Measurements from ENCODE around the gene KRTAP10-4. TPM values are rescaled to one million over a fixed set of nuclear protein-coding genes. Genes with fewer than 3 reads are reported as not detected.
A peak's percentile ranks its signal among the peaks of the same experiment; 100 is the strongest.
"Not testable (repeated sequence)": the region's sequence is repeated elsewhere in the genome, so short reads cannot be mapped to it uniquely, and the experiment has no call there.

The KRTAP10-4 gene
- total RNA-seq, 2 experiments from 2014 or later = not detected

GRCh38 chr21:44557491-44558328 lies 15.8 kb upstream of the KRTAP10-4 start:
- CTCF ChIA-PET = no interaction called here
- H3K9me3 Mint-ChIP-seq (ENCODE audit: low read depth) = peaks cover 2% of the 10 kb centered on the region
- H3K27me3 Mint-ChIP-seq = peaks cover 17% of the 10 kb centered on the region
- no peaks in the 10 kb centered on the region for H3K4me1 Mint-ChIP-seq
- H3K36me3 Mint-ChIP-seq = peaks cover 6% of the 10 kb centered on the region
- DNase-seq (peak; percentile 25), ATAC-seq (no peak)
- H3K4me3 Mint-ChIP-seq = no peak overlapping the region
- no peak overlapping the region for H3K27ac Mint-ChIP-seq

GRCh38 chr21:44558329-44558675 lies 15.2 kb upstream of the KRTAP10-4 start:
- H3K4me1 Mint-ChIP-seq; ATAC-seq; H3K9me3 Mint-ChIP-seq (ENCODE audit: low read depth); H3K27ac Mint-ChIP-seq; H3K36me3 Mint-ChIP-seq; H3K4me3 Mint-ChIP-seq; CTCF ChIA-PET: not testable (repeated sequence)
- H3K27me3 Mint-ChIP-seq = peaks cover 17% of the 10 kb centered on the region
- DNase-seq = peak; percentile 15

- CTCF ChIA-PET = no interaction called here
- DNase-seq (peak; percentile 16), ATAC-seq (no peak)
- Mint-ChIP-seq H3K4me3 (no peak within 1 kb of the TSS), H3K9me3 (ENCODE audit: low read depth) (peaks cover 2% of the 10 kb centered on the region), H3K27me3 (peaks cover 17% of the 10 kb centered on the region), H3K4me1 (no peaks in the 10 kb centered on the region), H3K36me3 (peaks cover 8% of the 10 kb centered on the region), H3K27ac (no peak within 1 kb of the TSS)
These were observed 14.8 kb upstream of the KRTAP10-4 start, which contains the start of gene KRTAP10-3 for GRCh38 chr21:44558695-44559094. TSS of gene KRTAP10-3 (minus strand) at chr21:44558795. CDS start at chr21:44558715, 80 bp downstream.

GRCh38 chr21:44564099-44564498 lies 9.4 kb upstream of the KRTAP10-4 start:
- CTCF ChIA-PET = no interaction called here
- ATAC-seq (no peak), DNase-seq (no peak)
- H3K27ac Mint-ChIP-seq = no peak overlapping the region
- peaks cover 10% of the 10 kb centered on the region for H3K36me3 Mint-ChIP-seq
- H3K9me3 Mint-ChIP-seq (ENCODE audit: low read depth) = peaks cover 2% of the 10 kb centered on the region
- peaks cover 12% of the 10 kb centered on the region for H3K4me1 Mint-ChIP-seq
- no peak overlapping the region for H3K4me3 Mint-ChIP-seq
- H3K27me3 Mint-ChIP-seq = peaks cover 17% of the 10 kb centered on the region

- H3K4me1 Mint-ChIP-seq = peaks cover 12% of the 10 kb centered on the region
- H3K9me3 Mint-ChIP-seq (ENCODE audit: low read depth) = peaks cover under 1% of the 10 kb centered on the region
- peaks cover 17% of the 10 kb centered on the region for H3K27me3 Mint-ChIP-seq
- DNase-seq = no peak
- peak; percentile 67 for ATAC-seq
- H3K36me3 Mint-ChIP-seq = peaks cover 9% of the 10 kb centered on the region
- peak overlapping the region; percentile 84 for H3K27ac Mint-ChIP-seq
- peak overlapping the region; percentile 44 for H3K4me3 Mint-ChIP-seq
- CTCF ChIA-PET = no interaction called here
These were observed 8.5 kb upstream of the KRTAP10-4 start for GRCh38 chr21:44564886-44565598.

- H3K27ac Mint-ChIP-seq = no peak overlapping the region
- H3K4me3 Mint-ChIP-seq = no peak overlapping the region
- peaks cover 5% of the 10 kb centered on the region for H3K27me3 Mint-ChIP-seq
- CTCF ChIA-PET = no interaction called here
- ATAC-seq = no peak
- peaks cover 12% of the 10 kb centered on the region for H3K4me1 Mint-ChIP-seq
- no peaks in the 10 kb centered on the region for H3K9me3 Mint-ChIP-seq (ENCODE audit: low read depth)
- no peak for DNase-seq
- H3K36me3 Mint-ChIP-seq = peaks cover 9% of the 10 kb centered on the region
These were observed 7.1 kb upstream of the KRTAP10-4 start for GRCh38 chr21:44566403-44566802.

GRCh38 chr21:44567481-44568171 lies 5.9 kb upstream of the KRTAP10-4 start:
- Mint-ChIP-seq H3K27ac (no peak overlapping the region), H3K4me1 (peaks cover 12% of the 10 kb centered on the region), H3K36me3 (peaks cover 4% of the 10 kb centered on the region), H3K4me3 (no peak overlapping the region), H3K9me3 (ENCODE audit: low read depth) (no peaks in the 10 kb centered on the region), H3K27me3 (peaks cover under 1% of the 10 kb centered on the region)
- DNase-seq = no peak
- CTCF ChIA-PET = no interaction called here
- ATAC-seq = no peak

GRCh38 chr21:44568261-44568660 lies 5.3 kb upstream of the KRTAP10-4 start:
- H3K9me3 Mint-ChIP-seq (ENCODE audit: low read depth) = no peaks in the 10 kb centered on the region

GRCh38 chr21:44568667-44569556 lies 4.6 kb upstream of the KRTAP10-4 start:
- DNase-seq = peak; percentile 34
- Mint-ChIP-seq H3K27me3 (no peaks in the 10 kb centered on the region), H3K4me1 (peaks cover 12% of the 10 kb centered on the region), H3K36me3 (peaks cover under 1% of the 10 kb centered on the region), H3K4me3 (no peak overlapping the region), H3K27ac (peak overlapping the region; percentile 42), H3K9me3 (ENCODE audit: low read depth) (no peaks in the 10 kb centered on the region)
- CTCF ChIA-PET = no interaction called here
- ATAC-seq = no peak

More at GRCh38 chr21:44568261-44568660, 5.3 kb upstream of the KRTAP10-4 start:
- Mint-ChIP-seq H3K27me3 (no peaks in the 10 kb centered on the region), H3K4me1 (peaks cover 12% of the 10 kb centered on the region), H3K4me3 (no peak overlapping the region), H3K27ac (no peak overlapping the region), H3K36me3 (peaks cover 3% of the 10 kb centered on the region)
- ATAC-seq = no peak
- DNase-seq = peak; percentile 31
- CTCF ChIA-PET = no interaction called here

GRCh38 chr21:44569861-44570517 lies 3.5 kb upstream of the KRTAP10-4 start:
- DNase-seq = peak; percentile 34
- ATAC-seq = no peak
- Mint-ChIP-seq H3K27me3 (peaks cover 3% of the 10 kb centered on the region), H3K36me3 (no peaks in the 10 kb centered on the region), H3K4me3 (no peak overlapping the region), H3K9me3 (ENCODE audit: low read depth) (no peaks in the 10 kb centered on the region), H3K4me1 (peaks cover 6% of the 10 kb centered on the region), H3K27ac (no peak overlapping the region)
- CTCF ChIA-PET = no interaction called here

- no peak overlapping the region for H3K27ac Mint-ChIP-seq
- H3K4me1 Mint-ChIP-seq = no peaks in the 10 kb centered on the region
- H3K36me3 Mint-ChIP-seq = no peaks in the 10 kb centered on the region
- H3K9me3 Mint-ChIP-seq (ENCODE audit: low read depth) = peaks cover 2% of the 10 kb centered on the region
- peaks cover 3% of the 10 kb centered on the region for H3K27me3 Mint-ChIP-seq
- CTCF ChIA-PET = no interaction called here
- no peak overlapping the region for H3K4me3 Mint-ChIP-seq
- ATAC-seq (no peak), DNase-seq (peak; percentile 16)
These were observed 2.2 kb upstream of the KRTAP10-4 start for GRCh38 chr21:44571296-44571695.

- no peak overlapping the region for H3K4me3 Mint-ChIP-seq
- no peaks in the 10 kb centered on the region for H3K4me1 Mint-ChIP-seq
- no peak overlapping the region for H3K27ac Mint-ChIP-seq
- ATAC-seq (no peak), DNase-seq (peak; percentile 39)
- H3K9me3 Mint-ChIP-seq (ENCODE audit: low read depth) = peaks cover 5% of the 10 kb centered on the region
- CTCF ChIA-PET = no interaction called here
- peaks cover 3% of the 10 kb centered on the region for H3K27me3 Mint-ChIP-seq
- H3K36me3 Mint-ChIP-seq = no peaks in the 10 kb centered on the region
These were observed 1.4 kb upstream of the KRTAP10-4 start for GRCh38 chr21:44571844-44572782.
